H9 (cell line): ENCODE measurements around the gene PPFIBP1. TPM values are rescaled to one million over a fixed set of nuclear protein-coding genes. Genes with fewer than 3 reads are reported as not detected.

Experiments
- DNase-seq: peaks from one replicate; pipeline ENCODE4 v3.0.0-alpha.2; 2017
- H2AFZ ChIP-seq: one replicate; pipeline ENCODE4 v1.6.1; 2013; ENCODE audit warnings: mild to moderate bottlenecking, low read length, control low read depth, moderate library complexity
- H2AK5ac ChIP-seq: 2 replicates; pipeline ENCODE4 v1.6.1; 2013; ENCODE audit warnings: low read length, control low read depth, mixed read lengths; ENCODE audit not compliant: insufficient read length
- H2BK120ac ChIP-seq: one replicate; pipeline ENCODE4 v1.6.1; 2013; ENCODE audit warnings: low read depth, mild to moderate bottlenecking, low read length, control low read depth, inconsistent platforms; ENCODE audit not compliant: poor library complexity, severe bottlenecking
- H2BK12ac ChIP-seq: 2 replicates; pipeline ENCODE4 v1.6.1; 2013; ENCODE audit warnings: low read length, control low read depth, mixed read lengths, low read depth; ENCODE audit not compliant: insufficient read length
- H2BK15ac ChIP-seq: 2 replicates; pipeline ENCODE4 v1.6.1; 2013; ENCODE audit warnings: low read depth, low read length, control low read depth
- H2BK20ac ChIP-seq: one replicate; pipeline ENCODE4 v1.6.1; 2013; ENCODE audit warnings: low read depth, mild to moderate bottlenecking, low read length, control low read depth, inconsistent platforms; ENCODE audit not compliant: poor library complexity, severe bottlenecking
- H2BK5ac ChIP-seq: 2 replicates; pipeline ENCODE4 v1.6.1; 2013; ENCODE audit warnings: low read length, control low read depth, mixed read lengths; ENCODE audit not compliant: insufficient read length
- H3K14ac ChIP-seq: 2 replicates; pipeline ENCODE4 v1.6.1; 2013; ENCODE audit warnings: low read length, control low read depth; ENCODE audit not compliant: insufficient read depth
- H3K18ac ChIP-seq: 2 replicates; pipeline ENCODE4 v1.6.1; 2013; ENCODE audit warnings: low read depth, mild to moderate bottlenecking, mixed read lengths, low read length, control low read depth; ENCODE audit not compliant: insufficient read length
- H3K23ac ChIP-seq: 2 replicates; pipeline ENCODE4 v1.6.1; 2013; ENCODE audit warnings: low read length, control low read depth, mixed read lengths, low read depth; ENCODE audit not compliant: insufficient read length
- H3K23me2 ChIP-seq: 2 replicates; pipeline ENCODE4 v1.6.1; 2013; ENCODE audit warnings: low read depth, mild to moderate bottlenecking, mixed read lengths, low read length, control low read depth; ENCODE audit not compliant: insufficient read length, poor library complexity, severe bottlenecking
- H3K27ac ChIP-seq: 2 replicates; pipeline ENCODE4 v1.5.1; 2013; ENCODE audit warnings: low read length, control low read depth, mixed read lengths, low read depth; ENCODE audit not compliant: insufficient read length
- H3K27me3 ChIP-seq: 2 replicates; pipeline ENCODE4 v1.6.1; 2013; ENCODE audit warnings: low read length, control low read depth, inconsistent platforms; ENCODE audit not compliant: insufficient read depth
- H3K4ac ChIP-seq: 2 replicates; pipeline ENCODE4 v1.6.1; 2013; ENCODE audit warnings: low read depth, mild to moderate bottlenecking, control low read depth, inconsistent platforms, low read length, moderate library complexity
- H3K4me1 ChIP-seq: 2 replicates; pipeline ENCODE4 v1.6.1; 2013; ENCODE audit warnings: low read length, control low read depth, inconsistent platforms; ENCODE audit not compliant: insufficient read depth
- H3K4me2 ChIP-seq: 2 replicates; pipeline ENCODE4 v1.6.1; 2013; ENCODE audit warnings: low read length, control low read depth, mixed read lengths; ENCODE audit not compliant: insufficient read length, insufficient read depth
- H3K56ac ChIP-seq: 2 replicates; pipeline ENCODE4 v1.6.1; 2013; ENCODE audit warnings: low read depth, mild to moderate bottlenecking, mixed read lengths, low read length, control low read depth; ENCODE audit not compliant: insufficient read length
- H3K79me1 ChIP-seq: 2 replicates; pipeline ENCODE4 v1.6.1; 2013; ENCODE audit warnings: low read depth, mild to moderate bottlenecking, moderate library complexity, low read length, control low read depth, inconsistent platforms; ENCODE audit not compliant: insufficient read depth, poor library complexity, severe bottlenecking
- H3K79me2 ChIP-seq: 2 replicates; pipeline ENCODE4 v1.6.1; 2013; ENCODE audit warnings: low read length, control low read depth, inconsistent platforms; ENCODE audit not compliant: insufficient read depth
- H3K9ac ChIP-seq: 2 replicates; pipeline ENCODE4 v1.6.1; 2013; ENCODE audit warnings: low read length, control low read depth, mixed read lengths; ENCODE audit not compliant: insufficient read length; ENCODE audit errors: extremely low read depth
- H3K9me3 ChIP-seq: one replicate; pipeline ENCODE4 v1.6.1; 2013; ENCODE audit warnings: low read depth, low read length, inconsistent platforms; ENCODE audit not compliant: control insufficient read depth
- H3T11ph ChIP-seq: one replicate; pipeline ENCODE4 v1.6.1; 2013; ENCODE audit warnings: mild to moderate bottlenecking, low read length, control low read depth, inconsistent platforms
- H4K20me1 ChIP-seq: one replicate; pipeline ENCODE4 v1.6.1; 2013; ENCODE audit not compliant: control insufficient read depth, insufficient read length, insufficient read depth
- H4K5ac ChIP-seq: 2 replicates; pipeline ENCODE4 v1.6.1; 2013; ENCODE audit warnings: low read depth, mild to moderate bottlenecking, mixed read lengths, low read length, control low read depth; ENCODE audit not compliant: insufficient read length
- H4K8ac ChIP-seq: replicated peaks from 2 replicates; pipeline ENCODE4 v1.6.1; 2013; ENCODE audit warnings: low read length, control low read depth, mixed read lengths, low read depth; ENCODE audit not compliant: insufficient read length
- H4K91ac ChIP-seq: 2 replicates; pipeline ENCODE4 v1.6.1; 2013; ENCODE audit warnings: low read depth, mild to moderate bottlenecking, moderate library complexity, mixed read lengths, low read length, control low read depth; ENCODE audit not compliant: insufficient read length
- H3K27ac Mint-ChIP-seq, 3 experiments: 2 replicates in 2 of 3; 3 replicates in 1 of 3; pipeline ENCODE4 v1.8.0; 2020 to 2021; ENCODE audit warnings: mixed read lengths in 3 of 3, mild to moderate bottlenecking in 1 of 3, moderate library complexity in 1 of 3
- H3K27me3 Mint-ChIP-seq: 2 replicates; pipeline ENCODE4 v1.8.0; 2021; ENCODE audit warnings: low read depth, mild to moderate bottlenecking, moderate library complexity, mixed read lengths
- H3K36me3 Mint-ChIP-seq, 3 experiments: 2 replicates in 2 of 3; 3 replicates in 1 of 3; pipeline ENCODE4 v1.8.0; 2020 to 2021; ENCODE audit warnings: low read depth in 3 of 3, mixed read lengths in 3 of 3; ENCODE audit not compliant: insufficient read depth in 1 of 3
- H3K4me1 Mint-ChIP-seq, 2 experiments: 2 replicates each; pipeline ENCODE4 v1.8.0; 2020; ENCODE audit warnings: mixed read lengths in 2 of 2
- H3K4me3 Mint-ChIP-seq, 2 experiments: 2 replicates in 1 of 2; 3 replicates in 1 of 2; pipeline ENCODE4 v1.8.0; 2020 to 2021; ENCODE audit warnings: mild to moderate bottlenecking in 2 of 2, mixed read lengths in 2 of 2, moderate library complexity in 1 of 2
- H3K9me3 Mint-ChIP-seq, 2 experiments: 2 replicates in 1 of 2; 3 replicates in 1 of 2; pipeline ENCODE4 v1.8.0; 2020; ENCODE audit warnings: mild to moderate bottlenecking in 2 of 2, mixed read lengths in 2 of 2, moderate library complexity in 1 of 2
- WGBS: extraction: QIAGEN DNeasy Blood & Tissue Kit; methylation state at CpG from one replicate; pipeline ENCODE4 v1.1.7; 2013; ENCODE audit warnings: missing lambda C conversion rate, low lambda C conversion rate, mixed read lengths; ENCODE audit not compliant: insufficient read length; ENCODE audit errors: extremely low coverage; 5-methylcytosine and 5-hydroxymethylcytosine counted together
- total RNA-seq: library from RNA; stranded (reverse); gene quantifications from 2 replicates; pipeline ENCODE4 v1.2.1, GENCODE V29; 2021
- TF ChIP-seq, protein P1 (sequence below): fragments of 200-600 bp; sonication (generic); conservative IDR thresholded peaks from 3 replicates; pipeline ENCODE4 v1.8.0; 2021; ENCODE audit warnings: antibody characterized with exemption, mild to moderate bottlenecking

PPFIBP1 gene
- total RNA-seq, 1 experiment from 2014 or later = 29.2 TPM

DNA sequence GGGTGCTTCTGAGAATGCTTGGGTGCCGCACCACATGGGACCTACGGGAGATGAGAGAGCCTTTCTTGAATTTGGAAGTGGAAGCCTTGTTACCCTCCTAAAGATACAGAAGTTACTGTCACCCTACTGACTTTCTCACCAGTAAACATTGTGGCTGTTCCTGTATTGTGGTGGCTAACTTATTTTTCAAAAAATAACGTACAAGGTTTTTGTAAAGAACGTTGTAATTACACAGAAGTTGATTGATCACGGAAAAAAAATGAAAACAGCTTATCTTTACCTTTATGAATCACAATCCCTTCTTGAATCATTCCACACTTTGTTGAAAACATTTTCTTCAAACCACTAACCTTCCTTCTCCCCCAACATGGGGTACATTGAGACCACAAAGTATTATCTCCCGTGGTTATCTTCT is 22.0 kb upstream of the PPFIBP1 start:
- H3K36me3 Mint-ChIP-seq = no peaks in the 10 kb centered on the region
- Histone ChIP-seq H4K5ac (no peak overlapping the region), H3K23ac (no peak overlapping the region), H2BK20ac (no peak overlapping the region), H2BK12ac (no peak overlapping the region), H3K27ac (no peak overlapping the region), H3K4me2 (no peak overlapping the region), H3T11ph (no peak overlapping the region), H2AFZ (no peak overlapping the region), H3K27me3 (no peaks in the 10 kb centered on the region), H3K4me1 (no peaks in the 10 kb centered on the region), H3K23me2 (no peaks in the 10 kb centered on the region), H4K91ac (no peak overlapping the region), H4K20me1 (no peaks in the 10 kb centered on the region), H4K8ac (no peak overlapping the region), H3K4ac (no peak overlapping the region), H3K79me1 (no peaks in the 10 kb centered on the region), H2BK120ac (no peak overlapping the region), H3K9me3 (no peaks in the 10 kb centered on the region), H3K9ac (no peak overlapping the region), H3K14ac (no peak overlapping the region), H2BK15ac (no peak overlapping the region), H2AK5ac (no peak overlapping the region), H2BK5ac (no peak overlapping the region), H3K18ac (no peak overlapping the region), H3K56ac (no peak overlapping the region), H3K79me2 (no peaks in the 10 kb centered on the region)
- H3K4me3 Mint-ChIP-seq = no peak overlapping the region
- no peak overlapping the region for H3K27ac Mint-ChIP-seq
- TF ChIP-seq, protein P1, sequence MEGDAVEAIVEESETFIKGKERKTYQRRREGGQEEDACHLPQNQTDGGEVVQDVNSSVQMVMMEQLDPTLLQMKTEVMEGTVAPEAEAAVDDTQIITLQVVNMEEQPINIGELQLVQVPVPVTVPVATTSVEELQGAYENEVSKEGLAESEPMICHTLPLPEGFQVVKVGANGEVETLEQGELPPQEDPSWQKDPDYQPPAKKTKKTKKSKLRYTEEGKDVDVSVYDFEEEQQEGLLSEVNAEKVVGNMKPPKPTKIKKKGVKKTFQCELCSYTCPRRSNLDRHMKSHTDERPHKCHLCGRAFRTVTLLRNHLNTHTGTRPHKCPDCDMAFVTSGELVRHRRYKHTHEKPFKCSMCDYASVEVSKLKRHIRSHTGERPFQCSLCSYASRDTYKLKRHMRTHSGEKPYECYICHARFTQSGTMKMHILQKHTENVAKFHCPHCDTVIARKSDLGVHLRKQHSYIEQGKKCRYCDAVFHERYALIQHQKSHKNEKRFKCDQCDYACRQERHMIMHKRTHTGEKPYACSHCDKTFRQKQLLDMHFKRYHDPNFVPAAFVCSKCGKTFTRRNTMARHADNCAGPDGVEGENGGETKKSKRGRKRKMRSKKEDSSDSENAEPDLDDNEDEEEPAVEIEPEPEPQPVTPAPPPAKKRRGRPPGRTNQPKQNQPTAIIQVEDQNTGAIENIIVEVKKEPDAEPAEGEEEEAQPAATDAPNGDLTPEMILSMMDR = no peak
- no CpG with 5 or more reads among the region's 6 CpGs for WGBS
- H3K9me3 Mint-ChIP-seq = no peaks in the 10 kb centered on the region
- H3K4me1 Mint-ChIP-seq = peaks cover 0 to 4% of the 10 kb centered on the region in 2 experiments; a peak in 3 of 4 replicates
- DNase-seq = no peak
- H3K27me3 Mint-ChIP-seq = no peaks in the 10 kb centered on the region
